ENCODE measurements around the gene RHOBTB3. TPM values are rescaled to one million over a fixed set of nuclear protein-coding genes. Genes with fewer than 3 reads are reported as not detected.

The RHOBTB3 gene
- polyA plus RNA-seq, 2 of the 4 experiments (the other 2 are of a cell fraction): 9.1 to 28.6 TPM

DNA sequence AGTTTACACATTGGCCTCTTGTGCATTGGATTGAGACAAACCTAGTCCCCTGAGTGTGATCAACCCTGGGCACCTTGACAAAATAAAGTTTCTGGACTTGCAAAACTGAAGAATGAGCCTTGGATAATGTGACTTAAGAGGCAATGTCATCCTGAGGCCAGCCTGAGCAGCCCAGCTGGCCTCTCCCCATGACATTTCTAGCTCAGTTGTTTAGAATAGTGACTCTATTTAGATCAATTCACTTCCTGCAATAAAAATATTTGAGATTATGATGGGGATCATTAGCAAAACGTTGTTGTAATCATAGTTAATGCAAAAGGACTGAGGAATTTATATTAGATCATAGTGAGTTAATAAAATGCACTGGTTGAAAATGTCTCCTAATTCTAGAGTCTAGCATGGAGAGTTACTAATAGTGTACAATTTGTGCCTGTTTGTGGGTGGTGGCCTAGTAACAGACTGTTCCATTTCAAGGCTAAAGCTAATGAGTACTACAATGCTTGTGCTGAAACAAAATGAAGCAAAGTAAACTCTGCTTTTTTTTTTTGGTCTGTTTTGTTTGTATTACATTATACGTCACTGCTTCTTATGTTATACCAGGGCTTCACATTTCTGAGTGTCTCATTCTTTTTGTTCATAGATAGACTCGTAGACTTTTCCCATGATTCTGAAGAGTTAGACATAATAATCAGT, 10.9 kb upstream of the RHOBTB3 start:
- FAIRE-seq (no peak), DNase-seq (ENCODE audit: low read depth in 1 of 2, low spot score in 1 of 2) (no peak), ATAC-seq (no peak)
- POLR2A ChIA-PET: no interaction called here
- no peak for TF ChIP-seq MAZ (IDR thresholded peaks at IDR 0.05; ENCODE audit: borderline replicate concordance, low read depth, low read length)
- no peak for TF ChIP-seq NFE2L2 (conservative IDR thresholded peaks at IDR 0.05; ENCODE audit: low read length)
- no peak for TF ChIP-seq CHD2 (IDR thresholded peaks at IDR 0.05; ENCODE audit: low read length, partially characterized antibody)
- TF ChIP-seq, protein P1, sequence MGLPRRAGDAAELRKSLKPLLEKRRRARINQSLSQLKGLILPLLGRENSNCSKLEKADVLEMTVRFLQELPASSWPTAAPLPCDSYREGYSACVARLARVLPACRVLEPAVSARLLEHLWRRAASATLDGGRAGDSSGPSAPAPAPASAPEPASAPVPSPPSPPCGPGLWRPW (IDR thresholded peaks at IDR 0.05): no peak
- TF ChIP-seq ZFP36 (IDR thresholded peaks at IDR 0.05; ENCODE audit: borderline replicate concordance, partially characterized antibody): no peak
- no peak for TF ChIP-seq KDM5A (IDR thresholded peaks at IDR 0.05)
- no peak for TF ChIP-seq MAFK (IDR thresholded peaks at IDR 0.05; ENCODE audit: partially characterized antibody)
- no peak for TF ChIP-seq ZC3H11A (IDR thresholded peaks at IDR 0.05)
- no peak for TF ChIP-seq MYC (IDR thresholded peaks at IDR 0.05; ENCODE audit: borderline replicate concordance, low read length)
- no peak for TF ChIP-seq RCOR1 (IDR thresholded peaks at IDR 0.05; ENCODE audit: low read depth, low read length)
- no peak for TF ChIP-seq ZNF302 (CRISPR knock-in tag; IDR thresholded peaks at IDR 0.05)
- no peak for TF ChIP-seq HOXA7 (CRISPR knock-in tag; IDR thresholded peaks at IDR 0.05)
- no peak for TF ChIP-seq TFCP2L1 (CRISPR knock-in tag; IDR thresholded peaks at IDR 0.05)
- TF ChIP-seq, protein P2, sequence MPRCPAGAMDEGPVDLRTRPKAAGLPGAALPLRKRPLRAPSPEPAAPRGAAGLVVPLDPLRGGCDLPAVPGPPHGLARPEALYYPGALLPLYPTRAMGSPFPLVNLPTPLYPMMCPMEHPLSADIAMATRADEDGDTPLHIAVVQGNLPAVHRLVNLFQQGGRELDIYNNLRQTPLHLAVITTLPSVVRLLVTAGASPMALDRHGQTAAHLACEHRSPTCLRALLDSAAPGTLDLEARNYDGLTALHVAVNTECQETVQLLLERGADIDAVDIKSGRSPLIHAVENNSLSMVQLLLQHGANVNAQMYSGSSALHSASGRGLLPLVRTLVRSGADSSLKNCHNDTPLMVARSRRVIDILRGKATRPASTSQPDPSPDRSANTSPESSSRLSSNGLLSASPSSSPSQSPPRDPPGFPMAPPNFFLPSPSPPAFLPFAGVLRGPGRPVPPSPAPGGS (IDR thresholded peaks at IDR 0.05): no peak
- no peak for TF ChIP-seq POLR2AphosphoS2 (conservative IDR thresholded peaks at IDR 0.05; ENCODE audit: low read length)
- no peak for TF ChIP-seq POLR2A (IDR thresholded peaks at IDR 0.05; ENCODE audit: low read length)
- TF ChIP-seq HEYL (CRISPR knock-in tag; IDR thresholded peaks at IDR 0.05): no peak
- TF ChIP-seq GATA3 (IDR thresholded peaks at IDR 0.05; ENCODE audit: borderline replicate concordance): no peak
- TF ChIP-seq KDM1A (IDR thresholded peaks at IDR 0.05; ENCODE audit: low read depth): no peak
- no peak for TF ChIP-seq SMC3 (IDR thresholded peaks at IDR 0.05)
- CTCF ChIA-PET: interaction anchor here (1.6 kb wide), 1 partner anchor 25 kb away, joined by 5 read pairs; no protein-coding TSS in a partner anchor
- WGBS (ENCODE audit: missing lambda C conversion rate): 51% methylated on average over 3 of the region's 3 CpGs
- Histone ChIP-seq H3K4me1 (no peaks in the 10 kb centered on the region; the same call in 2 of the 3 replicates), H3K9me3 (no peaks in the 10 kb centered on the region), H3K4me2 (no peak overlapping the region), H3K27ac (no peak overlapping the region), H3K4me3 (no peak overlapping the region)

DNA sequence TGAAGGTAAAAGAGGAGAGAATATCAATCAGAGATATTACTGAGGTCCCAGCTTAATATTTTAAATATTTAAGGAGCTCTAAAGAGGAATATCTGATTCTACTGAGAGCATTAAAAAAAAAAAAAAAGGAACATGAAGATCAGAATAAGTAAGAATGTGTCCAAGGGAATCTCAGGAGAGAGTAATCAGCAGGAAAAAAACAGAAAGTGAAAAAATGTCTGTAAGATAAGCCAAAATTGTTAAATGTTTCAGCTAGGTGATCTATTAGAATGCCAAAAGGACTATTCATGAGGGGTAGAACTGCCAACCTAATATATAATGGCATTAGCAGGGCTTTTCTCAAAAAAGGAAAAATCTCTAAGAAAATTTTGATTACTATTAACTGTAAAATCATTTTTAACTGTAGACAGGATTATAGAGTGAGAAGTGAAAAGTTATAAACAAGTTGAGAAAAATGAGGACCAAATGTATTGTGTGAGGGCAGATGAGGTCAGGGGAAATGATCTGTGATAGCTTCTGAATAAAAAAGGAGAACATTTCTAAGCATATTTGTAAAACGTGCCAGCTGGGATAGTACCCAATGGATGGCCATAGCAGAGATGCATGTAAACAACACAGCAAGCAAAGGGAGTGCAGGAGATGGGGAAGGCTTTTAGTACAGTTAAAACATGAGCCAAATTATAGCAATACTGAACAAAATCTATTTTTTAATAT, 9.4 kb upstream of the RHOBTB3 start:
- WGBS (ENCODE audit: missing lambda C conversion rate): 54% methylated on average over 1 of the region's 1 CpG
- TF ChIP-seq, protein P2 (IDR thresholded peaks at IDR 0.05): no peak
- TF ChIP-seq, protein P3, sequence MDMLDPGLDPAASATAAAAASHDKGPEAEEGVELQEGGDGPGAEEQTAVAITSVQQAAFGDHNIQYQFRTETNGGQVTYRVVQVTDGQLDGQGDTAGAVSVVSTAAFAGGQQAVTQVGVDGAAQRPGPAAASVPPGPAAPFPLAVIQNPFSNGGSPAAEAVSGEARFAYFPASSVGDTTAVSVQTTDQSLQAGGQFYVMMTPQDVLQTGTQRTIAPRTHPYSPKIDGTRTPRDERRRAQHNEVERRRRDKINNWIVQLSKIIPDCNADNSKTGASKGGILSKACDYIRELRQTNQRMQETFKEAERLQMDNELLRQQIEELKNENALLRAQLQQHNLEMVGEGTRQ (IDR thresholded peaks at IDR 0.05): no peak
- TF ChIP-seq FOSB (CRISPR knock-in tag; IDR thresholded peaks at IDR 0.05): no peak
- TF ChIP-seq SMC3 (IDR thresholded peaks at IDR 0.05): no peak
- no peak for TF ChIP-seq ZC3H11A (IDR thresholded peaks at IDR 0.05)
- TF ChIP-seq, protein P4, sequence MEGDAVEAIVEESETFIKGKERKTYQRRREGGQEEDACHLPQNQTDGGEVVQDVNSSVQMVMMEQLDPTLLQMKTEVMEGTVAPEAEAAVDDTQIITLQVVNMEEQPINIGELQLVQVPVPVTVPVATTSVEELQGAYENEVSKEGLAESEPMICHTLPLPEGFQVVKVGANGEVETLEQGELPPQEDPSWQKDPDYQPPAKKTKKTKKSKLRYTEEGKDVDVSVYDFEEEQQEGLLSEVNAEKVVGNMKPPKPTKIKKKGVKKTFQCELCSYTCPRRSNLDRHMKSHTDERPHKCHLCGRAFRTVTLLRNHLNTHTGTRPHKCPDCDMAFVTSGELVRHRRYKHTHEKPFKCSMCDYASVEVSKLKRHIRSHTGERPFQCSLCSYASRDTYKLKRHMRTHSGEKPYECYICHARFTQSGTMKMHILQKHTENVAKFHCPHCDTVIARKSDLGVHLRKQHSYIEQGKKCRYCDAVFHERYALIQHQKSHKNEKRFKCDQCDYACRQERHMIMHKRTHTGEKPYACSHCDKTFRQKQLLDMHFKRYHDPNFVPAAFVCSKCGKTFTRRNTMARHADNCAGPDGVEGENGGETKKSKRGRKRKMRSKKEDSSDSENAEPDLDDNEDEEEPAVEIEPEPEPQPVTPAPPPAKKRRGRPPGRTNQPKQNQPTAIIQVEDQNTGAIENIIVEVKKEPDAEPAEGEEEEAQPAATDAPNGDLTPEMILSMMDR (IDR thresholded peaks at IDR 0.05): no peak
- TF ChIP-seq, protein P5, sequence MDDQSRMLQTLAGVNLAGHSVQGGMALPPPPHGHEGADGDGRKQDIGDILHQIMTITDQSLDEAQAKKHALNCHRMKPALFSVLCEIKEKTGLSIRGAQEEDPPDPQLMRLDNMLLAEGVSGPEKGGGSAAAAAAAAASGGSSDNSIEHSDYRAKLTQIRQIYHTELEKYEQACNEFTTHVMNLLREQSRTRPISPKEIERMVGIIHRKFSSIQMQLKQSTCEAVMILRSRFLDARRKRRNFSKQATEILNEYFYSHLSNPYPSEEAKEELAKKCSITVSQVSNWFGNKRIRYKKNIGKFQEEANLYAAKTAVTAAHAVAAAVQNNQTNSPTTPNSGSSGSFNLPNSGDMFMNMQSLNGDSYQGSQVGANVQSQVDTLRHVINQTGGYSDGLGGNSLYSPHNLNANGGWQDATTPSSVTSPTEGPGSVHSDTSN (IDR thresholded peaks at IDR 0.05): no peak
- TF ChIP-seq, protein P1 (IDR thresholded peaks at IDR 0.05): no peak
- TF ChIP-seq EHMT2 (IDR thresholded peaks at IDR 0.05; ENCODE audit: low read depth): no peak
- no peak for TF ChIP-seq CHD4 (IDR thresholded peaks at IDR 0.05; ENCODE audit: borderline replicate concordance)
- TF ChIP-seq KDM1A (IDR thresholded peaks at IDR 0.05; ENCODE audit: low read depth): no peak
- no peak for TF ChIP-seq HOXB5 (CRISPR knock-in tag; IDR thresholded peaks at IDR 0.05)
- DNase-seq (ENCODE audit: low read depth in 1 of 2, low spot score in 1 of 2) (no peak), ATAC-seq (no peak), FAIRE-seq (no peak)
- Histone ChIP-seq H3K4me2 (no peak overlapping the region), H3K9me3 (no peaks in the 10 kb centered on the region), H3K4me1 (no peaks in the 10 kb centered on the region), H3K27ac (no peak overlapping the region), H3K4me3 (no peak overlapping the region)
- ChIA-PET CTCF (interaction anchor here (0.9 to 1.6 kb wide), 3 partner anchors 9 to 57 kb away, joined by 3 to 6 read pairs (median 5); partner anchors contain the start of gene RHOBTB3), POLR2A (no interaction called here)

Data from A549 (cell line).